22Rv1 (cell line): ENCODE measurements around the gene PLA1A.

Experiments
- CTCF ChIP-seq: fragments of 450-650 bp; IDR thresholded peaks from 2 replicates; pipeline ENCODE4 v1.5.1; 2017; ENCODE audit warnings: mild to moderate bottlenecking
- ZFX ChIP-seq: fragments of 450-650 bp; IDR thresholded peaks from 2 replicates; pipeline ENCODE4 v1.6.1; 2017; ENCODE audit warnings: antibody characterized with exemption, borderline replicate concordance

GRCh38 chr3:119627461-119627860 is 29.8 kb downstream of the PLA1A start:
- TF ChIP-seq CTCF (no peak), ZFX (no peak)
